Hepatocyte (in vitro differentiated cells): ENCODE results near the gene GPR155. TPM values are rescaled to one million over a fixed set of nuclear protein-coding genes. Genes with fewer than 3 reads are reported as not detected.

Source experiments
- DNase-seq: peaks from one replicate; pipeline ENCODE4 v3.0.0-alpha.2; 2016; ENCODE audit warnings: low spot score
- H2AFZ ChIP-seq: fragments of 200-600 bp; sonication (generic); 2 replicates; pipeline ENCODE4 v1.6.0; 2016; ENCODE audit warnings: antibody characterized with exemption, mild to moderate bottlenecking
- H3K27ac ChIP-seq: fragments of 200-600 bp; sonication (generic); 2 replicates; pipeline ENCODE4 v1.5.1; 2016; ENCODE audit warnings: mild to moderate bottlenecking
- H3K27me3 ChIP-seq: fragments of 200-600 bp; sonication (generic); 2 replicates; pipeline ENCODE4 v1.6.1; 2016
- H3K36me3 ChIP-seq: fragments of 200-600 bp; sonication (generic); replicated peaks from 2 replicates; pipeline ENCODE4 v1.5.1; 2016; ENCODE audit warnings: low read depth; ENCODE audit not compliant: insufficient read depth
- H3K4me1 ChIP-seq: fragments of 200-600 bp; sonication (generic); 2 replicates; pipeline ENCODE4 v1.5.1; 2016; ENCODE audit warnings: mild to moderate bottlenecking, moderate library complexity; ENCODE audit not compliant: insufficient read depth
- H3K4me2 ChIP-seq: fragments of 200-600 bp; sonication (generic); 2 replicates; pipeline ENCODE4 v1.6.0; 2016
- H3K4me3 ChIP-seq: fragments of 200-600 bp; sonication (generic); 2 replicates; pipeline ENCODE4 v1.5.1; 2016; ENCODE audit warnings: mild to moderate bottlenecking
- H3K79me2 ChIP-seq: fragments of 200-600 bp; sonication (generic); 2 replicates; pipeline ENCODE4 v1.6.0; 2017; ENCODE audit warnings: mild to moderate bottlenecking
- H3K9me2 ChIP-seq: fragments of 200-600 bp; sonication (generic); replicated peaks from 2 replicates; pipeline ENCODE4 v1.6.0; 2017; ENCODE audit warnings: mild to moderate bottlenecking; ENCODE audit not compliant: insufficient read depth
- H3K9me3 ChIP-seq: fragments of 200-600 bp; sonication (generic); 2 replicates; pipeline ENCODE4 v1.5.1; 2016; ENCODE audit warnings: low read depth, mild to moderate bottlenecking
- H4K20me1 ChIP-seq: fragments of 200-600 bp; sonication (generic); 2 replicates; pipeline ENCODE4 v1.6.0; 2016; ENCODE audit warnings: mild to moderate bottlenecking; ENCODE audit not compliant: insufficient read depth, poor library complexity, severe bottlenecking
- CTCF ChIP-seq: fragments of 200-600 bp; sonication (generic); IDR thresholded peaks from 2 replicates; pipeline ENCODE4 v1.5.1; 2016; ENCODE audit warnings: antibody characterized with exemption, mild to moderate bottlenecking; ENCODE audit not compliant: poor library complexity
- EZH2 ChIP-seq: fragments of 200-600 bp; sonication (generic); IDR thresholded peaks from 2 replicates; pipeline ENCODE4 v1.6.1; 2016; ENCODE audit warnings: antibody characterized with exemption, mild to moderate bottlenecking, borderline replicate concordance
- EZH2phosphoT487 ChIP-seq: fragments of 200-600 bp; sonication (generic); IDR thresholded peaks from one replicate; pipeline ENCODE4 v1.6.1; 2018; ENCODE audit warnings: antibody characterized with exemption, mild to moderate bottlenecking, low read depth, moderate library complexity; ENCODE audit not compliant: unreplicated experiment, severe bottlenecking
- WGBS: methylation state at CpG from one replicate; pipeline ENCODE4 v1.1.6; 2016; ENCODE audit warnings: low lambda C conversion rate; ENCODE audit errors: missing lambda C conversion rate; 5-methylcytosine and 5-hydroxymethylcytosine counted together
- polyA plus RNA-seq: library from polyadenylated mRNA; unstranded; fragments of >200 nt; fragmentation: Nextera tagmentation; extraction: Ambion mirVana; gene quantifications from 2 replicates; pipeline ENCODE4 v1.2.1, GENCODE V29; 2016
- total RNA-seq: library from RNA; depleted of rRNA; stranded (reverse); fragments of >200 nt; gene quantifications from 2 replicates; pipeline ENCODE4 v1.2.3, GENCODE V29; 2014

The GPR155 gene
- total and polyA plus RNA-seq, 2 experiments from 2014 or later: 26.1 to 30.0 TPM

GRCh38 chr2:174450021-174450816, 36.6 kb downstream of the GPR155 start:
- Histone ChIP-seq H2AFZ (no peak overlapping the region), H3K27ac (no peak overlapping the region), H3K36me3 (no peaks in the 10 kb centered on the region), H3K4me3 (no peak overlapping the region), H3K4me1 (no peaks in the 10 kb centered on the region), H3K27me3 (no peaks in the 10 kb centered on the region), H4K20me1 (no peaks in the 10 kb centered on the region), H3K79me2 (no peaks in the 10 kb centered on the region), H3K9me2 (no peaks in the 10 kb centered on the region), H3K9me3 (no peaks in the 10 kb centered on the region), H3K4me2 (no peak overlapping the region)
- no peak for DNase-seq
- WGBS: 90% methylated on average over 4 of the region's 4 CpGs
- no peak for TF ChIP-seq EZH2phosphoT487
- TF ChIP-seq EZH2: no peak
- TF ChIP-seq CTCF: no peak

- Histone ChIP-seq H3K79me2 (no peaks in the 10 kb centered on the region), H3K4me3 (no peak overlapping the region), H3K27ac (no peak overlapping the region), H3K36me3 (no peaks in the 10 kb centered on the region), H3K27me3 (no peaks in the 10 kb centered on the region), H2AFZ (no peak overlapping the region), H4K20me1 (no peaks in the 10 kb centered on the region), H3K9me2 (no peaks in the 10 kb centered on the region), H3K4me1 (no peaks in the 10 kb centered on the region), H3K9me3 (no peaks in the 10 kb centered on the region), H3K4me2 (no peak overlapping the region)
- TF ChIP-seq EZH2: no peak
- no peak for TF ChIP-seq EZH2phosphoT487
- no peak for TF ChIP-seq CTCF
- DNase-seq: no peak
- 95% methylated on average over 2 of the region's 2 CpGs for WGBS
These were observed 37.8 kb downstream of the GPR155 start for GRCh38 chr2:174449033-174449432.

- Histone ChIP-seq H3K9me3 (no peaks in the 10 kb centered on the region), H3K4me1 (no peaks in the 10 kb centered on the region), H2AFZ (no peak overlapping the region), H3K9me2 (no peaks in the 10 kb centered on the region), H3K4me2 (no peak overlapping the region), H3K79me2 (no peaks in the 10 kb centered on the region), H3K36me3 (no peaks in the 10 kb centered on the region), H3K27ac (no peak overlapping the region), H4K20me1 (no peaks in the 10 kb centered on the region), H3K27me3 (no peaks in the 10 kb centered on the region), H3K4me3 (no peak overlapping the region)
- DNase-seq: no peak
- TF ChIP-seq EZH2phosphoT487: no peak
- no peak for TF ChIP-seq CTCF
- TF ChIP-seq EZH2: no peak
- 80% methylated on average over 4 of the region's 4 CpGs for WGBS
These were observed 40.3 kb downstream of the GPR155 start for GRCh38 chr2:174446531-174446930.
